Left lung (tissue), 10 donors: ENCODE results near the gene CDH4. TPM values are rescaled to one million over a fixed set of nuclear protein-coding genes. Genes with fewer than 3 reads are reported as not detected.

Experiments
- ATAC-seq: fragments of 200-7000 bp; cut with Tn5 transposase; one replicate; pipeline ENCODE4 v1.9.1; 2020; ENCODE audit warnings: moderate library complexity
- DNase-seq, 4 donors: peaks; one replicate each; pipeline ENCODE4 v3.0.0-alpha.2; 2013 to 2020
- H3K27ac ChIP-seq, 2 donors: fragments of 200-600 bp; sonication (generic) in 1 of 2; one replicate each; pipeline versions ENCODE4 v1.5.0 to v1.8.0; 2020 to 2021
- H3K27me3 ChIP-seq, 2 donors: fragments of 200-600 bp; sonication (generic) in 1 of 2; one replicate each; pipeline versions ENCODE4 v1.5.0 to v1.8.0; 2020 to 2021
- H3K36me3 ChIP-seq, 2 donors: fragments of 200-600 bp; sonication (generic) in 1 of 2; one replicate each; pipeline versions ENCODE4 v1.5.0 to v1.8.0; 2020 to 2021
- H3K4me1 ChIP-seq, 2 donors: fragments of 200-600 bp; one replicate each; pipeline ENCODE4 v1.8.0; 2021
- H3K4me3 ChIP-seq, 2 donors: fragments of 200-600 bp; sonication (generic) in 1 of 2; one replicate each; pipeline versions ENCODE4 v1.5.0 to v1.8.0; 2020 to 2021; ENCODE audit warnings: mild to moderate bottlenecking in 1 of 2
- H3K9me3 ChIP-seq, 2 donors: fragments of 200-600 bp; sonication (generic) in 1 of 2; one replicate each; pipeline versions ENCODE4 v1.5.0 to v1.8.0; 2020 to 2021
- intact Hi-C, 2 donors: fragments of 100-400 bp; cut with DNase I; formaldehyde crosslinking; loops; one replicate each; pipeline versions ENCODE4 v1.11.2 to v1.14.2; 2022
- polyA plus RNA-seq, 6 donors: library from polyadenylated mRNA; unstranded; fragments of 120-200 nt; gene quantifications; one replicate each; pipeline ENCODE4 v1.2.1, GENCODE V29; 2013; ENCODE audit not compliant: insufficient read length in 6 of 6
- total RNA-seq, 2 donors: library from RNA; stranded (reverse); fragmentation: NEBNext Ultra II Directional; extraction: Animal tissue kit (Norgen Biotek cat#: 25700); gene quantifications; one replicate each; pipeline ENCODE4 v1.2.1, GENCODE V29; 2021
- TF ChIP-seq, protein P1 (sequence below), 2 donors: fragments of 200-600 bp; sonication (generic) in 1 of 2; IDR thresholded peaks; one replicate each; pipeline versions ENCODE4 v1.5.0 to v1.8.0; 2021; ENCODE audit warnings: antibody characterized with exemption in 2 of 2
- donor health status: DM: no; HTN: yes; CAD: no.
- donor health status: DM: no; HTN: no; CAD: no.

CDH4 gene
- total and polyA plus RNA-seq, 8 donors = 0.24 to 10.8 (median 5.1) TPM

DNA sequence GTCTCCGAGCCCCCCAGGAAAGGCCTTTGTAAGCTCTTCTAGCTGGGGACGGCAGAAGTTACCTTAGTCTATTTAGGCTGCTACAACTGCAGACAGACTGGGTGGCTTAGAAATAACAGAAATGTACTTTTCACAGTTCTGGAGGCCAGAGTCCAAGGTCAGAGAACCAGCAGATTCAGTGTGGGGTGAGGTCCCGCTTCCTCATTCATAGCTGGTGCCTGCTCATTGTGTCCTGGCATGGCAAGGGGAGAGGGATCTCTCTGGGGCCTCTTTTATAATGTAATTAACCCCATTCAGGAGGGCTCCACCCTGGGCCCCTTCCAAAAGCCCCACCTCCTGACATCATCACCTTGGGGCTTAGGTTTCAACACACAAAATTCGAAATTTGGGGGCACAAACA is 315.1 kb downstream of the CDH4 start:
- TF ChIP-seq, protein P1, sequence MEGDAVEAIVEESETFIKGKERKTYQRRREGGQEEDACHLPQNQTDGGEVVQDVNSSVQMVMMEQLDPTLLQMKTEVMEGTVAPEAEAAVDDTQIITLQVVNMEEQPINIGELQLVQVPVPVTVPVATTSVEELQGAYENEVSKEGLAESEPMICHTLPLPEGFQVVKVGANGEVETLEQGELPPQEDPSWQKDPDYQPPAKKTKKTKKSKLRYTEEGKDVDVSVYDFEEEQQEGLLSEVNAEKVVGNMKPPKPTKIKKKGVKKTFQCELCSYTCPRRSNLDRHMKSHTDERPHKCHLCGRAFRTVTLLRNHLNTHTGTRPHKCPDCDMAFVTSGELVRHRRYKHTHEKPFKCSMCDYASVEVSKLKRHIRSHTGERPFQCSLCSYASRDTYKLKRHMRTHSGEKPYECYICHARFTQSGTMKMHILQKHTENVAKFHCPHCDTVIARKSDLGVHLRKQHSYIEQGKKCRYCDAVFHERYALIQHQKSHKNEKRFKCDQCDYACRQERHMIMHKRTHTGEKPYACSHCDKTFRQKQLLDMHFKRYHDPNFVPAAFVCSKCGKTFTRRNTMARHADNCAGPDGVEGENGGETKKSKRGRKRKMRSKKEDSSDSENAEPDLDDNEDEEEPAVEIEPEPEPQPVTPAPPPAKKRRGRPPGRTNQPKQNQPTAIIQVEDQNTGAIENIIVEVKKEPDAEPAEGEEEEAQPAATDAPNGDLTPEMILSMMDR (IDR thresholded peaks at IDR 0.05) = no peak
- no peak overlapping the region for H3K4me3 ChIP-seq
- no peaks in the 10 kb centered on the region for H3K4me1 ChIP-seq
- no peak overlapping the region for H3K27ac ChIP-seq
- peaks cover 0 to 14% of the 10 kb centered on the region in 2 donors for H3K9me3 ChIP-seq
- intact Hi-C loops = no loop called here
- DNase-seq (no peak), ATAC-seq (no peak)
- H3K36me3 ChIP-seq = no peaks in the 10 kb centered on the region
- peaks cover 0 to 16% of the 10 kb centered on the region in 2 donors for H3K27me3 ChIP-seq

- Histone ChIP-seq H3K27me3 (peaks cover 0 to 25% of the 10 kb centered on the region in 2 donors), H3K9me3 (peaks cover 0 to 12% of the 10 kb centered on the region in 2 donors), H3K4me1 (no peaks in the 10 kb centered on the region), H3K36me3 (no peaks in the 10 kb centered on the region), H3K4me3 (no peak overlapping the region), H3K27ac (no peak overlapping the region)
- DNase-seq (no peak), ATAC-seq (no peak)
- intact Hi-C loops = no loop called here
- TF ChIP-seq, protein P1 (IDR thresholded peaks at IDR 0.05) = no peak
These were observed 317.8 kb downstream of the CDH4 start for GRCh38 chr20:61569825-61570224.

- Histone ChIP-seq H3K4me3 (no peak overlapping the region), H3K36me3 (no peaks in the 10 kb centered on the region), H3K27me3 (peaks cover 0 to 25% of the 10 kb centered on the region in 2 donors), H3K27ac (no peak overlapping the region), H3K4me1 (no peaks in the 10 kb centered on the region), H3K9me3 (peaks cover 0 to 12% of the 10 kb centered on the region in 2 donors)
- TF ChIP-seq, protein P1 (IDR thresholded peaks at IDR 0.05) = no peak
- intact Hi-C loops = no loop called here
- ATAC-seq = no peak
- no peak for DNase-seq
These were observed 318.7 kb downstream of the CDH4 start for GRCh38 chr20:61570646-61571195.

- Histone ChIP-seq H3K9me3 (peaks cover 0 to 14% of the 10 kb centered on the region in 2 donors), H3K36me3 (no peaks in the 10 kb centered on the region), H3K27me3 (peaks cover 0 to 25% of the 10 kb centered on the region in 2 donors), H3K4me3 (no peak overlapping the region), H3K4me1 (no peaks in the 10 kb centered on the region), H3K27ac (no peak overlapping the region)
- intact Hi-C loops = no loop called here
- TF ChIP-seq, protein P1 (IDR thresholded peaks at IDR 0.05) = no peak
- DNase-seq = no peak
- ATAC-seq = no peak
These were observed 319.2 kb downstream of the CDH4 start for GRCh38 chr20:61571221-61571620.

GRCh38 chr20:61571916-61572711 is 320.1 kb downstream of the CDH4 start:
- intact Hi-C loops = no loop called here
- Histone ChIP-seq H3K9me3 (peaks cover 0 to 14% of the 10 kb centered on the region in 2 donors), H3K27ac (no peak overlapping the region), H3K4me1 (no peaks in the 10 kb centered on the region), H3K4me3 (no peak overlapping the region), H3K27me3 (peaks cover 0 to 25% of the 10 kb centered on the region in 2 donors), H3K36me3 (no peaks in the 10 kb centered on the region)
- no peak for DNase-seq
- no peak for ATAC-seq
- TF ChIP-seq, protein P1 (IDR thresholded peaks at IDR 0.05) = no peak
